Activated B cell treated with CpG ODN at 0.5 μM for 24 hours (primary cell): Measurements from ENCODE around the gene TWIST2. TPM values are rescaled to one million over a fixed set of nuclear protein-coding genes. Genes with fewer than 3 reads are reported as not detected.

Experiments used
- ATAC-seq: fragments of 200-7000 bp; cut with Tn5 transposase; one replicate; pipeline ENCODE4 v1.10.0; 2021; ENCODE audit warnings: low read depth, mild to moderate bottlenecking, moderate library complexity
- CTCF ChIA-PET: fragments of 350-600 bp; sonication (Branson Sonifier 250); formaldehyde crosslinking; loops from one replicate; lab custom pipeline; 2021; ENCODE audit warnings: antibody characterized with exemption; lab: Charles Lee
- POLR2A ChIA-PET: fragments of 350-600 bp; sonication (Branson Sonifier 250); formaldehyde crosslinking; loops from one replicate; lab custom pipeline; 2021; ENCODE audit warnings: antibody characterized with exemption; lab: Charles Lee
- DNase-seq: peaks from one replicate; pipeline ENCODE4 v3.0.0; 2022
- H3K27ac Mint-ChIP-seq: one replicate; pipeline ENCODE4 v1.8.0; 2020; ENCODE audit warnings: mixed read lengths
- H3K27me3 Mint-ChIP-seq: one replicate; pipeline ENCODE4 v1.8.0; 2021; ENCODE audit warnings: mixed read lengths
- H3K36me3 Mint-ChIP-seq: one replicate; pipeline ENCODE4 v1.8.0; 2021; ENCODE audit warnings: low read depth, mixed read lengths
- H3K4me1 Mint-ChIP-seq: one replicate; pipeline ENCODE4 v1.8.0; 2021; ENCODE audit warnings: mixed read lengths
- H3K4me3 Mint-ChIP-seq: one replicate; pipeline ENCODE4 v1.8.0; 2020; ENCODE audit warnings: mild to moderate bottlenecking, mixed read lengths
- H3K9me3 Mint-ChIP-seq: one replicate; pipeline ENCODE4 v1.8.0; 2020; ENCODE audit warnings: mixed read lengths
- CTCF ChIP-seq: fragments of 200-600 bp; IDR thresholded peaks from one replicate; pipeline ENCODE4 v1.8.0; 2022; ENCODE audit warnings: antibody characterized with exemption, mild to moderate bottlenecking
- intact Hi-C: fragments of 100-400 bp; cut with micrococcal nuclease; formaldehyde crosslinking; loops from one replicate; pipeline ENCODE4 v1.15.1; 2024
- total RNA-seq: library from RNA; stranded (reverse); gene quantifications from 2 replicates; pipeline ENCODE4 v1.2.3, GENCODE V29; 2022

TWIST2 gene
- total RNA-seq, 1 donor from 2014 or later, result not detected

- POLR2A ChIA-PET, result no interaction called here
- peaks cover 17% of the 10 kb centered on the region for H3K27me3 Mint-ChIP-seq
- no peak for ATAC-seq
Measured at GRCh38 chr2:238928520-238929241, 80.8 kb downstream of the TWIST2 start.

GRCh38 chr2:238929242-238930081, 81.6 kb downstream of the TWIST2 start:
- Mint-ChIP-seq H3K9me3 (no peaks in the 10 kb centered on the region), H3K4me1 (no peaks in the 10 kb centered on the region), H3K27ac (no peak overlapping the region), H3K27me3 (peaks cover 17% of the 10 kb centered on the region), H3K36me3 (no peaks in the 10 kb centered on the region), H3K4me3 (no peak overlapping the region)
- intact Hi-C loops, result no loop called here
- DNase-seq, result no peak
- no peak for ATAC-seq
- ChIA-PET POLR2A (no interaction called here), CTCF (no interaction called here)
- TF ChIP-seq CTCF, result no peak

More at GRCh38 chr2:238928520-238929241, 80.8 kb downstream of the TWIST2 start:
- no peak for TF ChIP-seq CTCF
- Mint-ChIP-seq H3K36me3 (no peaks in the 10 kb centered on the region), H3K9me3 (no peaks in the 10 kb centered on the region), H3K27ac (no peak overlapping the region), H3K4me3 (no peak overlapping the region), H3K4me1 (no peaks in the 10 kb centered on the region)
- CTCF ChIA-PET, result no interaction called here
- intact Hi-C loops, result no loop called here
- no peak for DNase-seq

- DNase-seq (no peak), ATAC-seq (no peak)
- H3K9me3 Mint-ChIP-seq, result no peaks in the 10 kb centered on the region
- no peak for TF ChIP-seq CTCF
- no peak overlapping the region for H3K27ac Mint-ChIP-seq
- no peaks in the 10 kb centered on the region for H3K4me1 Mint-ChIP-seq
- intact Hi-C loops, result no loop called here
- no peaks in the 10 kb centered on the region for H3K36me3 Mint-ChIP-seq
- peaks cover 17% of the 10 kb centered on the region for H3K27me3 Mint-ChIP-seq
- POLR2A ChIA-PET, result no interaction called here
- no peak overlapping the region for H3K4me3 Mint-ChIP-seq
- CTCF ChIA-PET, result no interaction called here
Measured at GRCh38 chr2:238930216-238930615, 82.3 kb downstream of the TWIST2 start.

- no peak for DNase-seq
- no peaks in the 10 kb centered on the region for H3K4me1 Mint-ChIP-seq
- intact Hi-C loops, result no loop called here
- ChIA-PET CTCF (no interaction called here), POLR2A (no interaction called here)
- H3K27ac Mint-ChIP-seq, result no peak overlapping the region
- no peak for ATAC-seq
- no peak for TF ChIP-seq CTCF
- H3K36me3 Mint-ChIP-seq, result no peaks in the 10 kb centered on the region
- H3K9me3 Mint-ChIP-seq, result no peaks in the 10 kb centered on the region
- no peaks in the 10 kb centered on the region for H3K27me3 Mint-ChIP-seq
- no peak overlapping the region for H3K4me3 Mint-ChIP-seq
Measured at GRCh38 chr2:238936162-238937052, 88.5 kb downstream of the TWIST2 start.
